B cell (primary cell): ENCODE measurements around the gene MOSPD3. TPM values are rescaled to one million over a fixed set of nuclear protein-coding genes. Genes with fewer than 3 reads are reported as not detected.

Experiments
- ATAC-seq: fragments of 200-7000 bp; cut with Tn5 transposase; one replicate; pipeline ENCODE4 v1.10.0; 2021; ENCODE audit warnings: low read depth, mild to moderate bottlenecking, moderate number of reproducible peaks, moderate library complexity
- CTCF ChIA-PET: fragments of 350-600 bp; sonication (Branson Sonifier 250); formaldehyde crosslinking; loops from one replicate; lab custom pipeline; 2021; ENCODE audit warnings: antibody characterized with exemption, inconsistent platforms; lab: Charles Lee
- POLR2A ChIA-PET: fragments of 350-600 bp; sonication (Branson Sonifier 250); formaldehyde crosslinking; loops from one replicate; lab custom pipeline; 2021; ENCODE audit warnings: antibody characterized with exemption; lab: Charles Lee
- DNase-seq: peaks from one replicate; pipeline ENCODE4 v3.0.0; 2013
- H2AFZ ChIP-seq: 2 replicates; pipeline ENCODE4 v1.6.1; 2012; ENCODE audit warnings: mild to moderate bottlenecking, low read depth, low read length; ENCODE audit not compliant: insufficient read depth, poor library complexity, severe bottlenecking
- H3K27ac ChIP-seq, 2 donors: 1 replicate in 1 of 2; 2 replicates in 1 of 2; pipeline ENCODE4 v1.5.1; 2012 to 2013; ENCODE audit warnings: low read length in 2 of 2, mild to moderate bottlenecking in 2 of 2, moderate library complexity in 1 of 2
- H3K27me3 ChIP-seq, 4 experiments: fragments of 200-600 bp in 1 of 4; sonication (generic) in 1 of 4; replicated peaks in 1 of 4; 1 replicate in 2 of 4; 2 replicates in 2 of 4; pipeline versions ENCODE4 v1.6.1 to v1.7.0; 2013 to 2016; ENCODE audit warnings: low read length in 3 of 4, mild to moderate bottlenecking in 2 of 4, mixed read lengths in 1 of 4, moderate library complexity in 1 of 4; ENCODE audit not compliant: insufficient read depth in 4 of 4, control insufficient read depth in 3 of 4; ENCODE audit errors: control extremely low read depth in 1 of 4
- H3K36me3 ChIP-seq, 2 experiments: replicated peaks in 1 of 2; 1 replicate in 1 of 2; 2 replicates in 1 of 2; pipeline versions ENCODE4 v1.6.1 to v1.7.1; 2013; ENCODE audit warnings: low read length in 1 of 2; ENCODE audit not compliant: insufficient read depth in 2 of 2, control insufficient read depth in 1 of 2; ENCODE audit errors: control extremely low read depth in 1 of 2, extremely low read depth in 1 of 2
- H3K4me1 ChIP-seq, 2 donors: fragments of 200-600 bp in 1 of 2; sonication (generic) in 1 of 2; 1 replicate in 1 of 2; 2 replicates in 1 of 2; pipeline versions ENCODE4 v1.5.1 to v1.6.1; 2013 to 2017; ENCODE audit warnings: low read length in 2 of 2; ENCODE audit not compliant: control insufficient read depth in 2 of 2, insufficient read depth in 2 of 2
- H3K4me2 ChIP-seq: replicated peaks from 2 replicates; pipeline ENCODE3; 2012; ENCODE audit warnings: mild to moderate bottlenecking, low read depth, low read length; ENCODE audit not compliant: poor library complexity, severe bottlenecking
- H3K4me3 ChIP-seq, 5 experiments: fragments of 200-600 bp in 1 of 5; sonication (generic) in 1 of 5; 1 replicate in 3 of 5; 2 replicates in 2 of 5; pipeline versions ENCODE4 v1.5.1 to v1.7.0; 2011 to 2016; ENCODE audit warnings: low read length in 4 of 5, mild to moderate bottlenecking in 4 of 5, low read depth in 2 of 5, control low read depth in 1 of 5, moderate library complexity in 1 of 5; ENCODE audit not compliant: insufficient read depth in 1 of 5; ENCODE audit errors: control extremely low read depth in 1 of 5, extremely low read depth in 1 of 5
- H3K79me2 ChIP-seq: fragments of 200-600 bp; sonication (generic); one replicate; pipeline ENCODE4 v1.6.0; 2016; ENCODE audit warnings: low read length; ENCODE audit not compliant: control insufficient read depth, insufficient read depth
- H3K9ac ChIP-seq: fragments of 200-600 bp; sonication (generic); 2 replicates; pipeline ENCODE4 v1.6.1; 2017; ENCODE audit warnings: mild to moderate bottlenecking, low read length, moderate library complexity
- H3K9me3 ChIP-seq, 3 donors: one replicate each; pipeline versions ENCODE4 v1.6.1 to v1.7.1; 2013; ENCODE audit warnings: low read length in 2 of 3; ENCODE audit not compliant: control insufficient read depth in 2 of 3, insufficient read depth in 1 of 3; ENCODE audit errors: control extremely low read depth in 1 of 3
- H4K20me1 ChIP-seq: 2 replicates; pipeline ENCODE4 v1.6.0; 2012; ENCODE audit warnings: mild to moderate bottlenecking, low read length; ENCODE audit not compliant: insufficient read depth, control insufficient read depth, poor library complexity, severe bottlenecking
- H3K27ac Mint-ChIP-seq: one replicate; pipeline ENCODE4 v1.8.0; 2021; ENCODE audit warnings: mixed read lengths
- H3K27me3 Mint-ChIP-seq: one replicate; pipeline ENCODE4 v1.8.0; 2021; ENCODE audit warnings: mixed read lengths
- H3K4me1 Mint-ChIP-seq: one replicate; pipeline ENCODE4 v1.8.0; 2021; ENCODE audit warnings: mixed read lengths
- H3K4me3 Mint-ChIP-seq: one replicate; pipeline ENCODE4 v1.8.0; 2021; ENCODE audit warnings: mixed read lengths
- H3K9me3 Mint-ChIP-seq: one replicate; pipeline ENCODE4 v1.8.0; 2022; ENCODE audit warnings: mixed read lengths; ENCODE audit not compliant: insufficient read depth
- CTCF ChIP-seq: fragments of 200-600 bp; IDR thresholded peaks from one replicate; pipeline ENCODE4 v1.8.0; 2022; ENCODE audit warnings: antibody characterized with exemption, mild to moderate bottlenecking
- EZH2 ChIP-seq: IDR thresholded peaks from 2 replicates; pipeline ENCODE4 v1.6.1; 2012; ENCODE audit warnings: borderline replicate concordance, low read depth, mild to moderate bottlenecking, moderate library complexity, low read length; ENCODE audit not compliant: insufficient read depth, poor library complexity, severe bottlenecking
- WGBS: methylation state at CpG from one replicate; pipeline ENCODE4 v1.1.5; 2013; ENCODE audit warnings: missing lambda C conversion rate; ENCODE audit not compliant: insufficient coverage; 5-methylcytosine and 5-hydroxymethylcytosine counted together
- intact Hi-C: fragments of 100-400 bp; cut with micrococcal nuclease; formaldehyde crosslinking; loops from one replicate; pipeline ENCODE4 v1.10.0; 2022
- polyA plus RNA-seq: library from polyadenylated mRNA; depleted of rRNA; stranded (reverse); fragments of >200 nt; gene quantifications from 2 replicates; pipeline ENCODE4 v1.2.3, GENCODE V29; 2012
- total RNA-seq, 2 donors: library from RNA; stranded (reverse); fragments of 120-200 nt in 1 of 2; gene quantifications; 1 replicate in 1 of 2; 2 replicates in 1 of 2; pipeline versions ENCODE4 v1.2.3 to v1.2.4, GENCODE V29; 2013 to 2022

Gene MOSPD3
- total and polyA plus RNA-seq, 2 donors (not counting 1 experiment from before 2014, with no cell fraction given), result 18.8 to 19.2 TPM

GRCh38 chr7:100584054-100584682 lies 28.2 kb upstream of the MOSPD3 start:
- ChIA-PET CTCF (interaction anchor here (0.7 to 11.1 kb wide), 10 partner anchors 13 to 269 kb away, joined by 3 to 226 read pairs (median 4); partner anchors contain the start of genes MOSPD3, POP7 and SLC12A9), POLR2A (interaction anchor here (0.6 to 3.1 kb wide), 16 partner anchors 14 to 436 kb away, joined by 3 to 26 read pairs (median 4); partner anchors contain the start of genes AGFG2, LAMTOR4, MEPCE and MOSPD3)
- peak overlapping the region; percentile 82 for H3K9ac ChIP-seq
- H3K27ac ChIP-seq, result peak overlapping the region; percentile 94 to 97
- Mint-ChIP-seq H3K4me1 (peaks cover 46% of the 10 kb centered on the region), H3K9me3 (no peaks in the 10 kb centered on the region), H3K4me3 (peak overlapping the region; percentile 98), H3K27me3 (no peaks in the 10 kb centered on the region), H3K27ac (peak overlapping the region; percentile 99)
- H2AFZ ChIP-seq, result peak overlapping the region; percentile 57
- H3K79me2 ChIP-seq, result peaks cover 53% of the 10 kb centered on the region
- no peaks in the 10 kb centered on the region for H3K9me3 ChIP-seq
- intact Hi-C loops, result no loop called here
- peaks cover 52% of the 10 kb centered on the region for H4K20me1 ChIP-seq
- no peak for DNase-seq
- no peaks in the 10 kb centered on the region for H3K27me3 ChIP-seq
- H3K4me2 ChIP-seq, result peak overlapping the region; percentile 92
- TF ChIP-seq EZH2, result no peak
- TF ChIP-seq CTCF, result no peak
- ATAC-seq, result no peak
- WGBS, result 0% methylated on average over 6 of the region's 15 CpGs
- peak overlapping the region; percentile 82 to 93 (median 85) for H3K4me3 ChIP-seq
- peaks cover 0 to 38% of the 10 kb centered on the region in 2 experiments for H3K36me3 ChIP-seq
- peaks cover 27 to 38% of the 10 kb centered on the region in 2 donors for H3K4me1 ChIP-seq
